ENCODE measurements around the gene LARGE1. TPM values are rescaled to one million over a fixed set of nuclear protein-coding genes. Genes with fewer than 3 reads are reported as not detected.

LARGE1 gene
- total RNA-seq, 1 donor from 2014 or later = 119 TPM

DNA sequence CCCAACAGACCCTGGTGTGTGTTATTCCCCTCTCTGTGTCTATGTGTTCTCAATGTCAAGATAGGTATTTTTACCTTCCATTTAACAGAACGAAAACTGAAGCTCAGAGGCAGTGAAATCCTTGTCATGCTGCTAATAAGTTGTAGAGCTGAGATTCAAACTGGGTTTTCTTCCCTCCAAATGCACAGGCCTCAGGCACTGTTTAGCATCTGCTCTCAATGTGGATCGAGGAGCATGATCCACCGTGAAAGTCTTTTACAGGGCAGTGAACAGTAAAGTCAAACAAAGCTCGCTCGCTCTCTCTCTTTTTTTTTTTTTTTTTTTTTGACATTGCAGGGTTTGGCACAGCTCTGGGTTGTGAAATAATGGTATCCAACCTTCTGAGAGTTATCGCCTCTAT is 461.1 kb downstream of the LARGE1 start:
- intact Hi-C loops (cut with DNase I) = no loop called here
- no peak for DNase-seq (ENCODE audit: low spot score)

DNA sequence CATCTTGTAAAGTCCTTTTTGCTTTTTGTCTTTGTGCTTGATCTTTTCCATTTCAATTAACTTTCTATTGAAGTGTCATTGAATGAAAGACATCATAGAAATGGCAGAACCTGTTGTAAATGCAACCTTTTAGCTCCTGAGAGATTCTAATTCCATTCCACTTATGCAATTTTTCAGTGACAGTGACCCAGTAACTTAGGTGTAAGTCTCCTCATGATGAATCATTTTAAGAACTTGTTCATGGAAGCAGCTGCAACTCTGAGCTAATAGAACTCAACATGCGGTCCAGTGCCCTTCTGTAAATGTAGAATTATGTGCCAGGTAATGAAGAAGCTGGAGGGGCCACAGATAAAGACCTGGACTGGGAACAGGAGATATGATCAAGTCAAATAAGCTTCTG is 463.8 kb downstream of the LARGE1 start:
- intact Hi-C loops (cut with DNase I) = no loop called here
- no peak for DNase-seq (ENCODE audit: low spot score)

DNA sequence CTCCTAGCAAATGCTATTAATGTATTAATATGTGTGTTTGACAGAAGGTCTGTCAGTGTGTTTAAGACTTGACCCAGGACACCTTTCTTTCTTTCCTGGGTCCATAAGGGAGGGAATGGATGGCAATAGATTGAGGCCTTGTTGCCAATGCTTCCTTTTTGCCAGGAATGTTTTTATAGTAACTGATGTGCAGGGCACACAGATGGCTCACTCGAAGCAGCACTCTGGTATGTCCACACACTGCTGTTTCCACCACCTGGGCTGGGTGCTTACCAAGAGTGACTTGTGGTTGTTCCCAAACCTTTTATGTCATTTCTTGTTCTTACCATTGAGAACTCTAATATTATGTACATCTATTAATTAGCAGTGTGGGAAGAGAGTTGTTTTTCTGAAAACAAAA is 465.2 kb downstream of the LARGE1 start:
- no peak for DNase-seq (ENCODE audit: low spot score)
- intact Hi-C loops (cut with DNase I) = no loop called here

DNA sequence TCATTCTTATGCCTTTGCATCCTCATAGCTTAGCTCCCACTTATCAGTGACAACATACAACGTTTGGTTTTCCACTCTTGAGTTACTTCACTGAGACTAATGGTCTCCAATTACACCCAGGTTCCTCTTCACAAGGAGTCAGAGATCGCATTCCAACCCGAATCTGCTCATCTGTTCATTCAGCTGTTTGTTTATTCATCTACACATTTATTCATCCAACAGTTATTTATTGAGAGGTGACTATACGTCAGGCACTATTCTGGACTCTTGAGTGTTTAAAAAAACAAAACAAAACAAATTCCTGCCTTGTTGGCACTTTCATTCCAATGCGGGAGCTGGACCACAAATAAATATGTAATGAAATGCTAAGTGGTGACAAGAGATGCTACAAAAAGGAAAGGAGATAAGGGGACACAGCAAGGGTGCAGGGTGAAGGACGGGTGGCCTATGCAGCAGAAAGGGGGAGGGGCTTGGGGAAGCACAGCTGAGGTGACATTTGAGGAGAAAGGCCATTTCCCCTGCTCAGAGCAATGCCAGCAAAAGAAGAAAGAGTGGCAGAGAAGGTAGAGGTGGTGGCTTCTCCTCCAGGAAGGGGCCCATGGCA is 468.3 kb downstream of the LARGE1 start:
- intact Hi-C loops (cut with DNase I) = no loop called here
- no peak for DNase-seq (ENCODE audit: low spot score)

DNA sequence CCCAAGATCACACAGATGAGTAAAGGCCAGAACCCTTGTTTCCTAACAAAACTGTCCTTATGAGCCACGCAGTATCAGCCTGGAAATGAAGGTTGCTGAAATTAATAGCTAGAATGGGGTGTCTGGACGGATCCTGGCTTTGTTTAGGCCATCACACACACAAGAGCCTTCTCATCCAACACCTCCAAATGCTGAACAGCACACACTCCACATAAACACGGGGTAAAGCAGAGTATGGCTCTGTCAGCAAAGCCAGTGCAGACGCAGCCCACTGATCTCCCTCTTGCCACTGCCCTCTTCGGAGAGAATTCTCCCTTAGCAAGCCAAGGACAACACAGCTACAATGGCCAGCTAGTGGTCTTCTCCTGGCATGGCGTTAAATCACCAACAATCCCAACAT is 469.5 kb downstream of the LARGE1 start:
- intact Hi-C loops (cut with DNase I) = no loop called here
- DNase-seq (ENCODE audit: low spot score) = no peak

DNA sequence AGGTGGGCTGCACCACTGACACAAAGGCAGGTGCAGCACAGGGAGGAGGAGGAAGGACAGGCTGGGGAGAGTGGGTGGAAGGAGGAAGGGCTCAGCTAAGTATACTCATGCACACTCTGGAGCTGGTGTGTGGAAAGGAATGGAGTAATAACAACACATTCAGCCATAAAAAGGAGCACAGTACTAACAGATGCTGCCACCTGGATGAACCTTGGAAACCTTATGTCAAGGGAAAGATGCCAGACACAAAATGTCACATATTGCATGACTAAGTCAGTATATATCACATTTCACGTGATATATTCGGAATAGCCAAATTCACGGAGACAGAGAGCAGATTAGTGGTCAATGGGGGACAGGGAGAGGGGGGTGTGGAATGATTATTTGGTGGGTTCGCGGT is 472.5 kb downstream of the LARGE1 start:
- intact Hi-C loops (cut with DNase I) = no loop called here
- DNase-seq (ENCODE audit: low spot score) = no peak

DNA sequence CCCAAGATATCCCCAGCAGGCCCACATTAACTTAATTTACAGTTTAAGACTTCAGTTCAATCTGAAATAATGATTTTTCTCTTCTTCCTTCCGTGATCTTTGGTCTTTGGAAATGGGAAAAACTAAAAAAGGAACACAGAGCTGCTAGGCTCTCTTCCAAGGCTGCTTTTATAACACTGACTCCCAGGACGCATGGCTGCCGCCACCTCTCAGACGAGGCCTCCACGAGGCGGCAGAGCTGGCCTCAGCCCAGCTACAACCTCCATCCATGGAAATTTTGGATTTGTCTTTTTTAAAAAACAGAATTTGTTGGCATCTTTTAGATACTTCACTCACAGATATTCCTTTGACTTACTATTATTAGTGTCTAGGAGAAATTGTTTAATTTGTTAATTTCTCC is 476.6 kb downstream of the LARGE1 start:
- intact Hi-C loops (cut with DNase I) = no loop called here
- no peak for DNase-seq (ENCODE audit: low spot score)

DNA sequence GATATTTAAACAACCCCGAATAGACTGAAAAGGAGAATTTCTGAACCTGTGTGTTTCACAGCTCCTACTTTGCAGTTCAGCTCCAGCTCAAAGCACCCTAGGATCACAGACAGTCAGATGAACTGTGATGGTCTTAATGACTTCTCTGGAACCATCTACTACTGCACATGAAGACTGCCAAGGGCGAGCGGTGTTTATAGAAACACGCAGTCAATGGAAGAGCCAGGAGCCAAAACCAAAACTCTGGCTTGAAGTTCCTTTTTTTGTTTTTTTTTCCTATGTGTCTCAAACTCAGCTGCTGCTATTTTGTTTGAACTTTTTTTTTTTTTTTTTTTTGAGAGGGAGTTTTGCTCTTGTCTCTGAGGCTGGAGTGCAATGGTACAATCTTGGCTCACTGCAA is 479.5 kb downstream of the LARGE1 start:
- intact Hi-C loops (cut with DNase I) = no loop called here
- no peak for DNase-seq (ENCODE audit: low spot score)

DNA sequence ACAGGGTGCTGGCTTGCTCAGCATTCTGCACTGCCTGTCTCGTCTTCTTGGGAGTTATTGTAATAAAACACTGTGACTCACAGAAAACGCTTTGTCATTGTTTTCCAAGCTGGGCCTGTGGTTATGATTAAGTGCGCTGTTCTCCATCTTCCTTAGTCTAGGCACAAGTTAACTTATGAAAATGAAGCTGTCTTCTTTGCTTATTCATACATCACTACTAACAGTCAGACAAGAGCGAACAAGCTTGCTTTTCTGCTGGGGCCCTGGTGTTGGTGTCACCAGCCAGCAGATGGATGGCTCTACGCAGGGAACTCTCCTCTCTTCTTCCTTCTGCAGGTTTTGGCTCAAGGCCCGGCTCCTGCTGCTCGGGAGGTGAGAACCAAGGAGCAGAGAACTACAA is 482.0 kb downstream of the LARGE1 start:
- DNase-seq (ENCODE audit: low spot score) = no peak
- intact Hi-C loops (cut with DNase I) = no loop called here

DNA sequence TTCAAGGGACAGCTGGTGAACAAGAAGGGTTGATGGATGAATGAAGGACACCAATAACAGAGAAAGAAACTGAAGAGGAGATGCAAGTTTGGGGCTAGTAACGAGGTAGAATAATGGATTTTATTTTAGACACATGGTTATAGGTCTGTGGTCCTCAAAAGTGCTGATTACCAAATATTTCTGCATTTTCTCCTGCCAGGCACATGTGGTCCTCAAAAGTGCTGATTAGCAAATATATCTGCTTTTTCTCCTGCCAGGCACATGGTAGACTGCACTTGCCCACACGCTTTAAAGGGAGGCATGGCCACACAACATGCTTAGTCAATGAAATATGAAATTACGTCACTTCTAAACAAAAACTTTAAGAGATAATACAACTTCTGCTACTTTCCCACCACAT is 489.0 kb downstream of the LARGE1 start:
- intact Hi-C loops (cut with DNase I) = no loop called here
- DNase-seq (ENCODE audit: low spot score) = no peak

DNA sequence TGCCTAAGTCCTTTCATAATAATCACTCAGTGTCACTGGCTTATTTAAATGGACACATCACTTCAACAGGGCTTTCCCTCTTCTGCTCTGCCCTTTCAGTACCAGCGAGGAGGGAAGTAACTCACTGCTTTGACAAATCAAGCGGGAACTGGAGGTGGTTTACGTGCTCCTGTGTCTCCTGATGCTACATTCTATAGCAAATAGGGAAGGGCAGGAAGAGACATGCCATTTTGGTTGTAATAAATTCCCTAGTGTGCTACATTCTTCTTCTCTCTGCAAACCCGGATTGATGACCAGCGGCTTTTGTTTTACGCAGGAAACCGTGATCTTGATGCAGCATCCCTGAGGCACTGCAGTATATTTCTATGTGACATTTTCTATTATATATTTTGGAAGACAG is 491.0 kb downstream of the LARGE1 start:
- intact Hi-C loops (cut with DNase I) = no loop called here
- no peak for DNase-seq (ENCODE audit: low spot score)

DNA sequence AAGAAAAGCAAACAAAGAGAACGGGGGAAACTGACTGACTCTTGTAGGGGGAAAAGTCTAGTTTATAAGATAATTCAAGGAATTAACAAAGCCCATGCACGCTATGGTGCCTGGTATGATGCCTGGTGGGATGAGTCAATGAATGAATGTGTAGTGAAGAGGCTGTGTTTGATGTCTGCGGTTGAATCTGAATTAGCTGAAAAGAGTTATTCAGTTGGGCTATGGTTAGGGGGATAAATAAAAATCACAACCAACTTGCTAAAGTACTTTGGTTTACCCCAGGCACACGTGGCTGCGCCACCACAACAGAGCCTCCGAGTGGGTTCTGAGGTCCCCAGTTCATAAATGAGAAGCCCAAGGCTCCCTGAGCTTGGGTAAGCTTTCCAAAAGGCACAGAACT is 492.8 kb downstream of the LARGE1 start:
- no peak for DNase-seq (ENCODE audit: low spot score)
- intact Hi-C loops (cut with DNase I) = no loop called here

DNA sequence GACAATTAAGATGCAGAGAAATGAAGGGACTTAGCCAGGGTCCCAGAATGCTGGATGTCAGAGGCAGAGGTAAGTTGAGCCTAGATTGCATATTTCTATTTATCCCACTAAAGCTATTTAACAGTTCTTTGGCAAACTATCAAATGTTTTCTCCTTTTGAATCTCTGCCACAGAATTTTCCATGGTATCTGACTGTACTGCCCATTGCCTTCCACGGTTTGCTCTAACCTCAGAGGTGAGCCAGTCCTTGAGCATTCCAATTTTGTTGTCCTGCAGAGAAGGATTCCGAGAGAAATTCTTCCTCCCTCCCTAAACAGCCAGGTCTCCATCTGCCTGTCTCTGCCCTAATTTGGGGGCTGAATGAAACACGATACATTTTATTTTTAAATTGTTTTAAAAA is 493.8 kb downstream of the LARGE1 start:
- no peak for DNase-seq (ENCODE audit: low spot score)
- intact Hi-C loops (cut with DNase I) = no loop called here

DNA sequence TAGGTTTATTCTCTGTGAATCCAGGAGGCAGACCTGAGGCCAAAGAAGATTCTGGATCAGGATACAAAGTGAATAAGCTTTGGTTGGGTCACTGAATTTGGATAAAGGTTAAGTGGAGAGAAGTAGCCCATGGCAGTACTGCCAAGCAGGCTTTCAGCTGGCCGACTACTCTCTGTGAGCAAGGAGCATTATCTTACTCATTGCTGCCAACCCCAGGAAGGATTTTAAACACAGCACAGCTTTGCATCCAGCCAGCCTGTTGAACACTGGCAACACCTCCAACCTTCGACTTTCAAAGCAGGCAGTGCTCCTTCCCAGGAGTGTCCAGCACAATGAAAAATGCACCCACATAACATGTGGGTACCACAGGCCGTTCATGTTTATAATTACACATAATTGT is 498.4 kb downstream of the LARGE1 start:
- no peak for DNase-seq (ENCODE audit: low spot score)
- intact Hi-C loops (cut with DNase I) = no loop called here

DNA sequence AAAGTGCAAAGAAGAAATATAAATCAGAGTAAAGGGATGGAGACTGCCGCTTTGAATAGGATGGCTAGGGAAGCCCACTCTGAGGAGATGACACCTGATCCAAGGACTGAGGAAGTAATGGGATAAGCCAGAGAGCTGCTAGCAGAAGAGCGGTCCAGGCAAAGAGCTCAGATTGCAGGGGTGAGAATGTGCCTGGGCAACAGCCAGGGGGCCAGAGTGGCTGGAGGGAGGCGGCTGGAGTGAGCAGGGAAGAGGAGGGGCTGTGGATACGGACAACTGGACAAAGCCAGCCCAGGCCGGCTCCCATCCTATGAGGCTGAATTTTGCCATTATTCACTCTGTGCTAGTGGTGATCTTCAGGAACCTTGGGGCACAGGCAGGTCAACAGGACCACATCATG is 501.8 kb downstream of the LARGE1 start:
- intact Hi-C loops (cut with DNase I) = no loop called here
- no peak for DNase-seq (ENCODE audit: low spot score)

DNA sequence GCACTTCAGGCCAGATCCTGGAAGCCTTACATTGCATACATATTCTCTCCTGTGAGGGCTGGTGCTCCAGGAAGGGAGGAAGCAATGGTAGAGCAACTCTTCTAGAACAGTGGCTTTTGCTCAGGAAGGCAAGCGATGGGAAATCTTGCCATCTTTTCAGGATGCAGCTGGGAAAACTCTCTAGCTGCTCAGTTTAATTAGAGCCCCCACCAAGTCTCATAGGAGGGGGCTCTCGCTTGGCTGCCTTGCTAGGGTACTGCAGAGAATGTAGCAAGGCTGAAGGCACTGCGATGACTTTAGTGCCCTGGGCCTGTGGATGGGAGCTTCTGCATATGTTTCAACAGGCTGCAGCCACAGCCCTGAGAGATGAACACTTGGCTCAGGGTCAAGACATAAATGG is 504.9 kb downstream of the LARGE1 start:
- intact Hi-C loops (cut with DNase I) = no loop called here
- no peak for DNase-seq (ENCODE audit: low spot score)

DNA sequence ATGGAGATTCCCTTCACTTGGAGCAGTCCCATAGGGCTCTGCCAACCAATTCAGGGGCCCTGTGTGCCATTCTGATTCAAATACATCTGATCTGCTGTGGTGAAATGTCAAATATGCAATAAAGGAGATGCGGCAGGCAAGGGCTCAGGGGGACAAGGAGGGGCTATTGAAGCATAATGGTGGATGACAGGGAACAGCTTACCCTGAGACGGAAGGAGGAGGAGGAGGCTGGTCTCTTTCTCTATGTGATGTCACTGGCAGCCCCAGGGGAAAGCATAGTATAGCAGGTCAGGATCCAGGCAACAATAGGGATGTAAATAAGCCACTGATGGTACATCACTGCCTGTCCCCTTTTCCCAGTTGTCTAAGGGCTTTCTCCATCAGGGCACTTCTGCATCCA is 511.2 kb downstream of the LARGE1 start:
- DNase-seq (ENCODE audit: low spot score) = no peak
- intact Hi-C loops (cut with DNase I) = no loop called here

DNA sequence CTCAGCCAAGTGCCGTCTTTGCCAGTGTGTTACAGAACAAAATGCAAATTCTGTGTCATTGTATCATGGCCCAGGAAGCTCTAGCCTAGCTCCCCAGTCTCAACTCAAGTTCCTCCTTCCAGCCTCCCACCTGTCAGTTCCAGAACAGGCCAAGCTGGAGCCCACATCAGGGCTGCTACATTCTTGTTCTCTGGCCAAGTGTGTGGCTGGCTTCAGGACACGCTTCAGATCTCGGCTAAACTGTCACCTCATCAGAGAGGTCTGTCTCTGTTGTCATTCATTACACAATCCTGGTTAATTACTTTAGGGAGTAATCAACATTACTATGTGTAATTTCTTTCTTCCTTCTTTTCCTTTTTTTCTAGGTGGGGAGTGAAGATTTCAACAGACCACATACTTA is 515.1 kb downstream of the LARGE1 start:
- no peak for DNase-seq (ENCODE audit: low spot score)
- intact Hi-C loops (cut with DNase I) = no loop called here

DNA sequence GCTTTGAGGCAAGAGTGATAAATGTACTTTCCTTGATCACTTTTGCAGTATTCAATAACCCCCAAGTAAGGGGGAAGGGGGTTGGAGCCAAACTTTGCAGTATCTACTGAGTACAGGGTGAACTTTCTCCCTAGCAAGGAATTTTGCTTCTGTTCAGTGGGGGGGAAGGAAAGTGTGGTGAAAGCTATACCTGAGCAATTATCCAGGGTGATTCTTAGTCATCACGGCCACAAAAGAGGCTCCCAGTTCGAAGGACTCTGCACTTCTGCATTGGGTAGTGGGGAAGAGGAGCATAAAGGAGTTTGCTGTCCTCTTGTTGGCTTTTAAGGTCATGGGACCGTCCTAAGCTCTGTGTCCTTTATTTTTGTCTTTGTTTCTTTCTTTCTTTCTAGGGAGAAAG is 515.6 kb downstream of the LARGE1 start:
- no peak for DNase-seq (ENCODE audit: low spot score)
- intact Hi-C loops (cut with DNase I) = no loop called here

DNA sequence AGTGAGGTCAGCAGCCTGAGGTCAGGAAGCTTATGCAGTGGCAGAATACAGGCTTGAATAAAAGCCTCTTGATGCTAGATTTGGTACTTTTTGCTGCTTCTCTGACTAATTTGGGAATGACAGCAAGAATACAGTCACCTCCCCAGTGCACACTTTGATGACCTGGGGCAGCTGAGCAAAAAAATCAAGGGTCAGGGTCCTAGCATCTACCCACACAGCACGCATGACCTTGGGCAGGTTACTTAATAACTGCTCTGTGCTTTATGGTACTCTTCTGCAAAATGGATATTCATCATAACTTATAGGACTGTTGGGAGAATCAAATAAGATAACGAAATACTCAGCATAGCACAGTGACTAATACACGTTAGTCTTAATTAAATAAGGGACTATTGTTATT is 518.0 kb downstream of the LARGE1 start:
- DNase-seq (ENCODE audit: low spot score) = no peak
- intact Hi-C loops (cut with DNase I) = no loop called here

DNA sequence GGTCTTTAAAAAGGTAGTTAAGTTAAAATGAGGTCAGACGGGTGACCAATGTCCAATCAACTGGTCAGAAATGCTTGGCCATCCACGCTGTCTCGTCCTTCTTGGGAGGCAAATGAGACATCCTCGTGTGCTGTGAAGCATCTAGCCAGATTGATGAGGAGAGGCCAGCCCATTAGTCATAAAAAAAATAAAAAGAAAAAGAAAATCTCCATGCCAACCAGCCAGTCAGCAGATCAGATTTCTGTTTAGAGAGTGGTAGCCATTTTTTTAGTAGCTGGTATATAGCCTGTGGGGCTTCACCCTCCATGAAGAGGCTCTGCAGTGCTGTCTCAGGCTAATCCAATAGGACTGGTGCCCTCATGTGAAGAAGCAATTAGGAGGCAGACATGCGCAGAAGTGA is 519.0 kb downstream of the LARGE1 start:
- no peak for DNase-seq (ENCODE audit: low spot score)
- intact Hi-C loops (cut with DNase I) = no loop called here

DNA sequence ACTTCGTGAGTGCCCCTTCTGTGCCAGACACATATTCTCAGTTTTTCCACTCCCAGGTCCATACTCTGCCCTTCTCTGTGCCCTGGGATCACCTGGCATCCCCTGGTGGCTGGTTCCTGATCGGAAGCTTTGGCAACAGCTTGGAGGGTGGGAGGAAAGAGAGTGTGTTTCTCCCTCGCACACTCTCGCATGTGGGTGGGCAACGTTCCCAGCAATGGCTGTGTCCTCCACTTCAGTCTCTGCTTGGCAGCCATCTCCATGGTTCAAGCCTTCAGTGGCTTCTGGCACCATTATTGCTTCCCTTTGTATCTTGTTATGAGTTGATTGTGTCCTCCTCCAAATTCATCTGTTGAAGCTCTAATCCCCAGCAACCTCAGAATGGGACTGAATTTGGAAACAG is 519.4 kb downstream of the LARGE1 start:
- intact Hi-C loops (cut with DNase I) = no loop called here
- no peak for DNase-seq (ENCODE audit: low spot score)
